Lower lobe of right lung (tissue), 2 donors: ENCODE results near the gene SLC6A19. TPM values are rescaled to one million over a fixed set of nuclear protein-coding genes. Genes with fewer than 3 reads are reported as not detected.

Experiments used
- ATAC-seq, 2 donors: fragments of 200-7000 bp; cut with Tn5 transposase; one replicate each; pipeline ENCODE4 v1.9.1; 2020 to 2022; ENCODE audit warnings: mild to moderate bottlenecking in 2 of 2, moderate library complexity in 2 of 2
- DNase-seq: peaks from one replicate; pipeline ENCODE4 v3.0.0-alpha.2; 2020
- H3K27ac ChIP-seq: fragments of 200-600 bp; one replicate; pipeline ENCODE4 v1.8.0; 2022
- H3K27me3 ChIP-seq: fragments of 200-600 bp; one replicate; pipeline ENCODE4 v1.8.0; 2022; ENCODE audit warnings: low read depth
- H3K36me3 ChIP-seq: fragments of 200-600 bp; one replicate; pipeline ENCODE4 v1.8.0; 2022; ENCODE audit warnings: mild to moderate bottlenecking
- H3K4me1 ChIP-seq: fragments of 200-600 bp; one replicate; pipeline ENCODE4 v1.8.0; 2022
- H3K4me3 ChIP-seq: fragments of 200-600 bp; one replicate; pipeline ENCODE4 v1.8.0; 2022; ENCODE audit warnings: mild to moderate bottlenecking
- H3K9me3 ChIP-seq: fragments of 200-600 bp; one replicate; pipeline ENCODE4 v1.8.0; 2022
- CTCF ChIP-seq: fragments of 200-600 bp; IDR thresholded peaks from one replicate; pipeline ENCODE4 v1.8.0; 2022; ENCODE audit warnings: antibody characterized with exemption, mild to moderate bottlenecking
- intact Hi-C: fragments of 100-400 bp; cut with DNase I; formaldehyde crosslinking; loops from one replicate; pipeline ENCODE4 v1.11.0; 2022
- total RNA-seq: library from RNA; stranded (reverse); fragmentation: NEBNext Ultra II Directional; extraction: Animal tissue kit (Norgen Biotek cat#: 25700); gene quantifications from one replicate; pipeline ENCODE4 v1.2.1, GENCODE V29; 2021
- donor health status: DM: no; HTN: yes; CAD: no; lungs with severe emphysema.

SLC6A19 gene
- total RNA-seq, 1 donor from 2014 or later: not detected

GRCh38 chr5:1186351-1187233 lies 14.8 kb upstream of the SLC6A19 start:
- H3K9me3 ChIP-seq: no peaks in the 10 kb centered on the region

GRCh38 chr5:1187234-1187949 lies 14.0 kb upstream of the SLC6A19 start:
- H3K36me3 ChIP-seq: no peaks in the 10 kb centered on the region
- DNase-seq (peak; percentile 30), ATAC-seq (no peak)
- no peaks in the 10 kb centered on the region for H3K9me3 ChIP-seq
- no peak overlapping the region for H3K4me3 ChIP-seq
- H3K27me3 ChIP-seq: peaks cover 22% of the 10 kb centered on the region
- no peak for TF ChIP-seq CTCF
- intact Hi-C loops: no loop called here
- no peak overlapping the region for H3K27ac ChIP-seq
- H3K4me1 ChIP-seq: peaks cover 13% of the 10 kb centered on the region

More at GRCh38 chr5:1186351-1187233, 14.8 kb upstream of the SLC6A19 start:
- Histone ChIP-seq H3K27me3 (peaks cover 22% of the 10 kb centered on the region), H3K36me3 (no peaks in the 10 kb centered on the region), H3K4me1 (peaks cover 13% of the 10 kb centered on the region), H3K27ac (no peak overlapping the region), H3K4me3 (no peak overlapping the region)
- ATAC-seq (no peak), DNase-seq (peak; percentile 36)
- intact Hi-C loops: no loop called here
- no peak for TF ChIP-seq CTCF

- H3K27me3 ChIP-seq: peaks cover 22% of the 10 kb centered on the region
- H3K9me3 ChIP-seq: no peaks in the 10 kb centered on the region
- no peak overlapping the region for H3K27ac ChIP-seq
- H3K4me3 ChIP-seq: no peak overlapping the region
- H3K36me3 ChIP-seq: no peaks in the 10 kb centered on the region
- no peak for TF ChIP-seq CTCF
- DNase-seq (no peak), ATAC-seq (no peak)
- peaks cover 13% of the 10 kb centered on the region for H3K4me1 ChIP-seq
- intact Hi-C loops: no loop called here
Measured at GRCh38 chr5:1187950-1188334, 13.5 kb upstream of the SLC6A19 start.

GRCh38 chr5:1188464-1188863 lies 12.9 kb upstream of the SLC6A19 start:
- TF ChIP-seq CTCF: no peak
- Histone ChIP-seq H3K4me3 (no peak overlapping the region), H3K27ac (no peak overlapping the region), H3K36me3 (no peaks in the 10 kb centered on the region), H3K9me3 (no peaks in the 10 kb centered on the region), H3K27me3 (peaks cover 22% of the 10 kb centered on the region), H3K4me1 (peaks cover 13% of the 10 kb centered on the region)
- DNase-seq: no peak
- ATAC-seq: no peak
- intact Hi-C loops: no loop called here

- Histone ChIP-seq H3K9me3 (no peaks in the 10 kb centered on the region), H3K4me3 (no peak overlapping the region), H3K27me3 (peaks cover 22% of the 10 kb centered on the region), H3K4me1 (peaks cover 13% of the 10 kb centered on the region), H3K27ac (no peak overlapping the region), H3K36me3 (no peaks in the 10 kb centered on the region)
- ATAC-seq (no peak), DNase-seq (peak; percentile 13)
- intact Hi-C loops: no loop called here
- TF ChIP-seq CTCF: no peak
Measured at GRCh38 chr5:1189269-1189668, 12.1 kb upstream of the SLC6A19 start.
